GM23338 (cell line): ENCODE measurements around the gene PGGHG. TPM values are rescaled to one million over a fixed set of nuclear protein-coding genes. Genes with fewer than 3 reads are reported as not detected.

Source experiments
- ATAC-seq: fragments of 200-7000 bp; cut with Tn5 transposase; 3 replicates; pipeline ENCODE4 v1.9.1; 2020
- DNase-seq: peaks from one replicate; pipeline ENCODE4 v3.0.0-alpha.2; 2015; ENCODE audit warnings: low spot score
- H2AFZ ChIP-seq: fragments of 200-600 bp; sonication (generic); 2 replicates; pipeline ENCODE4 v1.8.0; 2016; ENCODE audit warnings: antibody characterized with exemption, mild to moderate bottlenecking, moderate library complexity
- H3F3A ChIP-seq: fragments of 200-600 bp; sonication (generic); replicated peaks from 2 replicates; pipeline ENCODE4 v1.8.0; 2017; ENCODE audit warnings: antibody characterized with exemption, mixed run types, low read depth
- H3K27ac ChIP-seq: fragments of 200-600 bp; sonication (generic); 2 replicates; pipeline ENCODE4 v1.6.1; 2016; ENCODE audit warnings: low read depth
- H3K27me3 ChIP-seq: fragments of 200-600 bp; sonication (generic); 2 replicates; pipeline ENCODE4 v1.8.0; 2016; ENCODE audit warnings: mild to moderate bottlenecking, mixed run types, moderate library complexity; ENCODE audit not compliant: insufficient read depth
- H3K36me3 ChIP-seq: fragments of 200-600 bp; sonication (generic); 2 replicates; pipeline ENCODE4 v1.8.0; 2016; ENCODE audit warnings: mild to moderate bottlenecking; ENCODE audit not compliant: insufficient read depth
- H3K4me1 ChIP-seq: fragments of 200-600 bp; sonication (generic); 2 replicates; pipeline ENCODE4 v1.8.0; 2016; ENCODE audit warnings: mild to moderate bottlenecking, moderate library complexity; ENCODE audit not compliant: insufficient read depth
- H3K4me2 ChIP-seq: fragments of 200-600 bp; sonication (generic); 2 replicates; pipeline ENCODE4 v1.7.1; 2017; ENCODE audit warnings: mixed run types
- H3K4me3 ChIP-seq: fragments of 200-600 bp; sonication (generic); 2 replicates; pipeline ENCODE4 v1.6.1; 2016; ENCODE audit warnings: mixed run types
- H3K79me2 ChIP-seq: fragments of 200-600 bp; sonication (generic); replicated peaks from 2 replicates; pipeline ENCODE4 v1.8.0; 2017; ENCODE audit warnings: mild to moderate bottlenecking; ENCODE audit not compliant: insufficient read depth
- H3K9me2 ChIP-seq: fragments of 200-600 bp; sonication (generic); 2 replicates; pipeline ENCODE4 v1.8.0; 2017; ENCODE audit not compliant: insufficient read depth
- H4K20me1 ChIP-seq: fragments of 200-600 bp; sonication (generic); replicated peaks from 2 replicates; pipeline ENCODE4 v1.8.0; 2017; ENCODE audit warnings: mild to moderate bottlenecking; ENCODE audit not compliant: insufficient read depth
- H3K27ac Mint-ChIP-seq: 2 replicates; pipeline ENCODE4 v1.8.0; 2020; ENCODE audit warnings: inconsistent platforms, mild to moderate bottlenecking, moderate library complexity, mixed read lengths
- H3K27me3 Mint-ChIP-seq: 3 replicates; pipeline ENCODE4 v1.8.0; 2022; ENCODE audit warnings: low read depth, mild to moderate bottlenecking, moderate library complexity, mixed read lengths, inconsistent platforms; ENCODE audit not compliant: insufficient read depth, poor library complexity
- H3K36me3 Mint-ChIP-seq: 3 replicates; pipeline ENCODE4 v1.8.0; 2021; ENCODE audit warnings: low read depth, mild to moderate bottlenecking, inconsistent platforms, moderate library complexity, mixed read lengths
- H3K4me1 Mint-ChIP-seq: 3 replicates; pipeline ENCODE4 v1.8.0; 2020; ENCODE audit warnings: mild to moderate bottlenecking, inconsistent platforms, mixed read lengths
- H3K4me3 Mint-ChIP-seq: 3 replicates; pipeline ENCODE4 v1.8.0; 2021; ENCODE audit warnings: moderate library complexity, mild to moderate bottlenecking, inconsistent platforms, mixed read lengths
- H3K9me3 Mint-ChIP-seq: 3 replicates; pipeline ENCODE4 v1.8.0; 2020; ENCODE audit warnings: moderate library complexity, mild to moderate bottlenecking, inconsistent platforms, mixed read lengths
- CREB1 ChIP-seq: fragments of 250-450 bp; sonication (Bioruptor Pico); IDR thresholded peaks from 2 replicates; pipeline ENCODE4 v1.5.0; 2020; ENCODE audit warnings: low read depth, mild to moderate bottlenecking, moderate library complexity
- ETS1 ChIP-seq: IDR thresholded peaks from 2 replicates; pipeline ENCODE4 v1.6.1; 2016; ENCODE audit warnings: antibody characterized with exemption
- JUNB ChIP-seq: IDR thresholded peaks from one replicate; pipeline ENCODE4 v1.6.1; 2016; ENCODE audit warnings: antibody characterized with exemption; ENCODE audit not compliant: unreplicated experiment
- NANOG ChIP-seq: IDR thresholded peaks from 2 replicates; pipeline ENCODE4 v1.6.1; 2016; ENCODE audit warnings: antibody characterized with exemption, borderline replicate concordance
- ZNF462 ChIP-seq: fragments of 250-450 bp; sonication (Bioruptor Pico); IDR thresholded peaks from 2 replicates; pipeline ENCODE4 v1.5.0; 2020; ENCODE audit warnings: mild to moderate bottlenecking, moderate library complexity
- polyA plus RNA-seq: library from polyadenylated mRNA; unstranded; fragments of >200 nt; fragmentation: Nextera tagmentation; extraction: Ambion mirVana; gene quantifications from 2 replicates; pipeline ENCODE4 v1.2.1, GENCODE V29; 2016
- total RNA-seq: library from RNA; depleted of rRNA; stranded (reverse); fragments of >200 nt; shearing (Covaris generic); gene quantifications from 2 replicates; pipeline ENCODE4 v1.2.3, GENCODE V29; 2014

The PGGHG gene
- total and polyA plus RNA-seq, 2 experiments from 2014 or later = 24.9 to 55.8 TPM

DNA sequence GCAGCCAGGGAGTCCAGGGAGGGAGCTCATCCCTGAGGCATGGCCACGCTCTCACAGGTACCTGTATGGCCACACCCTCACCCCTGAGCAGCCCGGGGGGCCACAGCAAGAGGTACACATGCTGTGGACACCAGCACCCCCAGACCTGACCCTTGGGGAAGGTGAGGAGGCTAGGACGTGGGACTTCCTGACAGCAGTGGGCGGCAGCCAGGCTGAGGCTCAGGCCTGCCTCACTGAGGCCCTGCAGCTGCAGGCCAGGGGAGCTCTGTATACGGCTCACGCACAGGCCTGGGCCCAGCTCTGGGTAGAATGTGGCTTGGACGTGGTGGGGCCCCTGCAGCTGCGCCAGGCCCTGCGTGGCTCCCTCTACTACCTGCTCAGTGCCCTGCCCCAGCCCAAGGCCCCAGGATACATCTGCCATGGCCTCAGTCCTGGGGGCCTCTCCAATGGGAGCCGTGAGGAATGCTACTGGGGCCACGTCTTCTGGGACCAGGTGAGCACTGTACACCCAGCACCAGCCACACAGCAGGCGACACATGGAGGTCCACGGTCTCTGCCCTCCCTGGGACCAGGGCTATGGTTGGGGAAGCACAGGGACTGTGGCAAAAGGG is 1.8 kb downstream of the PGGHG start:
- peaks cover 22% of the 10 kb centered on the region for H3K27me3 Mint-ChIP-seq
- Histone ChIP-seq H3K4me1 (no peaks in the 10 kb centered on the region; the same call in 1 of the 2 replicates), H4K20me1 (no peaks in the 10 kb centered on the region), H3K36me3 (no peaks in the 10 kb centered on the region), H2AFZ (no peak overlapping the region), H3K4me3 (no peak overlapping the region), H3K27me3 (peaks cover 26% of the 10 kb centered on the region), H3K9me2 (no peaks in the 10 kb centered on the region), H3K4me2 (0 out of 2 replicates have a peak overlapping the region, but pooled peaks have one; percentile 38), H3K27ac (no peak overlapping the region), H3K79me2 (no peaks in the 10 kb centered on the region), H3F3A (peaks cover 6% of the 10 kb centered on the region; the same call in 1 of the 2 replicates)
- peaks cover 2% of the 10 kb centered on the region; the same call in 1 of the 3 replicates for H3K9me3 Mint-ChIP-seq
- H3K36me3 Mint-ChIP-seq = peaks cover 11% of the 10 kb centered on the region; the same call in 2 of the 3 replicates
- TF ChIP-seq ZNF462 (CRISPR knock-in tag) = no peak
- TF ChIP-seq JUNB = no peak
- no peak for TF ChIP-seq CREB1
- TF ChIP-seq NANOG = no peak
- no peak for TF ChIP-seq ETS1
- no peak for ATAC-seq
- peaks cover 24% of the 10 kb centered on the region for H3K4me1 Mint-ChIP-seq
- no peak for DNase-seq
- H3K27ac Mint-ChIP-seq = peak overlapping the region; percentile 68
- H3K4me3 Mint-ChIP-seq = peak overlapping the region; percentile 17; the same call in 1 of the 3 replicates
